HepG2 (cell line): Measurements from ENCODE around the gene POU6F2. TPM values are rescaled to one million over a fixed set of nuclear protein-coding genes. Genes with fewer than 3 reads are reported as not detected.
A peak's percentile ranks its signal among the peaks of the same experiment; 100 is the strongest.

Experiments used
- ATAC-seq: fragments of 200-7000 bp; cut with Tn5 transposase; 3 replicates; pipeline ENCODE4 v1.9.1; 2020; ENCODE audit warnings: mild to moderate bottlenecking, moderate library complexity
- BruUV-seq: library from RNA; stranded (reverse); fragments of 400-500 nt; replicated peaks from 2 replicates; lab custom pipeline; 2021; lab: Mats Ljungman, UMichigan
- CTCF ChIA-PET: fragments of 300-600 bp; formaldehyde crosslinking; extraction: SDS; loops from one replicate; lab custom pipeline; 2021; ENCODE audit warnings: low total read pairs, inconsistent platforms, low intra/inter-chr PET ratio; lab: Yijun Ruan, JAX
- POLR2A ChIA-PET: fragments of 350-600 bp; sonication (Branson Sonifier 250); formaldehyde crosslinking; loops from one replicate; lab custom pipeline; 2020; ENCODE audit warnings: antibody characterized with exemption, inconsistent platforms; lab: Yijun Ruan, JAX
- DNase-seq: peaks from one replicate; pipeline ENCODE4 v3.0.0-alpha.2; 2015; ENCODE audit warnings: low spot score
- FAIRE-seq: peaks from 3 replicates; lab custom pipeline; 2011; peaks lifted over from hg19 to GRCh38; lab: Jason Lieb, UNC
- H2AFZ ChIP-seq: one replicate; pipeline ENCODE4 v1.6.1; 2011; ENCODE audit warnings: low read length, inconsistent platforms
- H3K27ac ChIP-seq: fragments of 300-600 bp; 3 replicates; pipeline ENCODE4 v1.8.0; 2011; ENCODE audit warnings: mixed run types, mild to moderate bottlenecking, mixed read lengths, low read length, inconsistent platforms; ENCODE audit not compliant: insufficient read depth; ENCODE audit errors: extremely low read length
- H3K27me3 ChIP-seq, 2 experiments: fragments of 200-600 bp in 1 of 2; 2 replicates in 1 of 2; 3 replicates in 1 of 2; pipeline versions ENCODE4 v1.6.0 to v1.8.0; 2011; ENCODE audit warnings: low read length in 2 of 2, mild to moderate bottlenecking in 2 of 2, moderate library complexity in 2 of 2, inconsistent platforms in 1 of 2; ENCODE audit not compliant: insufficient read depth in 2 of 2, control insufficient read depth in 1 of 2
- H3K36me3 ChIP-seq, 2 experiments: fragments of 200-600 bp in 1 of 2; replicated peaks in 1 of 2; 2 replicates in 1 of 2; 3 replicates in 1 of 2; pipeline versions ENCODE4 v1.5.1 to v1.8.0; 2011; ENCODE audit warnings: low read length in 2 of 2, inconsistent platforms in 1 of 2; ENCODE audit not compliant: insufficient read depth in 2 of 2, control insufficient read depth in 1 of 2
- H3K4me1 ChIP-seq: 2 replicates; pipeline ENCODE4 v1.5.1; 2012; ENCODE audit warnings: low read length, inconsistent platforms; ENCODE audit not compliant: insufficient read depth
- H3K4me2 ChIP-seq: 2 replicates; pipeline ENCODE4 v1.6.0; 2011; ENCODE audit warnings: low read depth, low read length, inconsistent platforms
- H3K4me3 ChIP-seq, 3 experiments: fragments of 200-600 bp in 1 of 3; sonication (generic), shearing (Covaris generic) in 1 of 3; replicated peaks in 1 of 3; 2 replicates each; pipeline ENCODE4 v1.5.1; 2011 to 2016; ENCODE audit warnings: low read length in 3 of 3, inconsistent platforms in 2 of 3, low read depth in 2 of 3, mild to moderate bottlenecking in 2 of 3, control low read depth in 1 of 3, mixed read lengths in 1 of 3; ENCODE audit not compliant: insufficient read depth in 1 of 3
- H3K79me2 ChIP-seq: one replicate; pipeline ENCODE4 v1.6.1; 2011; ENCODE audit warnings: low read length, inconsistent platforms; ENCODE audit not compliant: insufficient read depth
- H3K9ac ChIP-seq: 2 replicates; pipeline ENCODE4 v1.6.0; 2011; ENCODE audit warnings: mild to moderate bottlenecking, low read depth, low read length, inconsistent platforms; ENCODE audit not compliant: insufficient read depth
- H3K9me3 ChIP-seq: 2 replicates; pipeline ENCODE4 v1.5.1; 2012; ENCODE audit warnings: mild to moderate bottlenecking, low read length
- H4K20me1 ChIP-seq: 2 replicates; pipeline ENCODE4 v1.6.0; 2011; ENCODE audit warnings: inconsistent platforms, mild to moderate bottlenecking, low read length, moderate library complexity; ENCODE audit not compliant: insufficient read depth
- MAFF ChIP-seq: IDR thresholded peaks from 2 replicates; pipeline ENCODE4 v1.6.1; 2011; ENCODE audit warnings: low read depth, low read length, improper control_type of control experiment
- MAFK ChIP-seq, 2 experiments: IDR thresholded peaks in 1 of 2; conservative IDR thresholded peaks in 1 of 2; 2 replicates each; pipeline ENCODE4 v1.6.1; 2011; ENCODE audit warnings: improper control_type of control experiment in 2 of 2, low read length in 2 of 2
- ZFP1 ChIP-seq: IDR thresholded peaks from 2 replicates; pipeline ENCODE4 v1.6.1; 2016
- WGBS: methylation state at CpG from one replicate; pipeline ENCODE4 v1.1.6; 2017; ENCODE audit warnings: low lambda C conversion rate; 5-methylcytosine and 5-hydroxymethylcytosine counted together
- in situ Hi-C: cut with HindIII; loops from 2 replicates; pipeline ENCODE4 v1.10.0; 2017; ENCODE audit warnings: low pct_unique_long_range_greater_than_20kb; ENCODE audit not compliant: extremely low pct_ligation_motif_present
- intact Hi-C: fragments of 100-400 bp; cut with micrococcal nuclease; formaldehyde crosslinking; loops from one replicate; pipeline ENCODE4 v1.10.0; 2022; ENCODE audit not compliant: unreplicated experiment
- polyA plus RNA-seq, 8 experiments: library from polyadenylated mRNA; depleted of rRNA in 3 of 8; stranded (reverse) in 7 of 8; unstranded in 1 of 8; fragments of >200 nt; fragmentation: Illumina TruSeq in 4 of 8; extraction: Trizol in 4 of 8; gene quantifications; 2 replicates each; pipeline versions ENCODE4 v1.2.1 to v1.2.3, GENCODE V29; 2011 to 2016; ENCODE audit warnings: low read depth in 4 of 8, missing spikeins in 1 of 8, mixed read lengths in 1 of 8; ENCODE audit not compliant: insufficient read depth in 1 of 8
- total RNA-seq, 5 experiments: library from RNA; depleted of rRNA; stranded (reverse); fragments of >200 nt; fragmentation: Illumina TruSeq; extraction: Trizol; gene quantifications; 2 replicates each; pipeline ENCODE4 v1.2.3, GENCODE V29; 2016; ENCODE audit warnings: low read depth in 1 of 5
- TF ChIP-seq, protein P1 (sequence below): sonication (generic); formaldehyde crosslinking; IDR thresholded peaks from 2 replicates; pipeline ENCODE4 v1.5.0; 2020; ENCODE audit warnings: mild to moderate bottlenecking, missing genetic modification reagents
- TF ChIP-seq, protein P2 (sequence below): sonication (generic); formaldehyde crosslinking; IDR thresholded peaks from 2 replicates; pipeline ENCODE4 v1.4.0; 2020; ENCODE audit warnings: missing genetic modification reagents

The POU6F2 gene
- total and polyA plus RNA-seq, 2 of the 13 experiments (the other 11 are each of a cell fraction or from before 2014, with no cell fraction given): not detected

DNA sequence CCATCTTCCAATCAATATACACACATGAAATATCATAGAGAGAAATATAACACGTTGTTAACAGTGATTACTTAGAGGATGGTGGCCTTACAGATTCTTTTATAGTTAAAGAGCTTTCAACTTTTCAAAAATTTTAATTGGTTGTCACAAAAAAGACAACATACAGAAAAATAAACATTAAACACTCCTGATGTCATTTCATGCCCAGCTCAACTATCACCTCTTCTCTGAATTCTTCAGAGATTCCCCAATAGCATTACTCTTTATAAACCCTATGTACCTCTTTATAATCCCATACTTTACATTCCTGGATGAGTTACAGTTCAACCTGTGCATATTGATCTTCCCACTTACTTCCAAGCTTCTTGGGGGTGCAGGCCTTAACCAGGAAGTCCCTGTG is 159.8 kb downstream of the POU6F2 start:
- Histone ChIP-seq H2AFZ (no peak overlapping the region), H3K9ac (no peak overlapping the region), H3K4me2 (no peak overlapping the region), H3K9me3 (peaks cover 3% of the 10 kb centered on the region; the same call in 1 of the 2 replicates), H3K4me3 (no peak overlapping the region), H3K27me3 (no peaks in the 10 kb centered on the region), H3K79me2 (no peaks in the 10 kb centered on the region), H3K27ac (no peak overlapping the region), H3K4me1 (no peaks in the 10 kb centered on the region), H4K20me1 (no peaks in the 10 kb centered on the region), H3K36me3 (no peaks in the 10 kb centered on the region)
- BruUV-seq: no TSS peak
- 0% methylated on average over 1 of the region's 1 CpG for WGBS
- ChIA-PET CTCF (no interaction called here), POLR2A (no interaction called here)
- TF ChIP-seq, protein P1, sequence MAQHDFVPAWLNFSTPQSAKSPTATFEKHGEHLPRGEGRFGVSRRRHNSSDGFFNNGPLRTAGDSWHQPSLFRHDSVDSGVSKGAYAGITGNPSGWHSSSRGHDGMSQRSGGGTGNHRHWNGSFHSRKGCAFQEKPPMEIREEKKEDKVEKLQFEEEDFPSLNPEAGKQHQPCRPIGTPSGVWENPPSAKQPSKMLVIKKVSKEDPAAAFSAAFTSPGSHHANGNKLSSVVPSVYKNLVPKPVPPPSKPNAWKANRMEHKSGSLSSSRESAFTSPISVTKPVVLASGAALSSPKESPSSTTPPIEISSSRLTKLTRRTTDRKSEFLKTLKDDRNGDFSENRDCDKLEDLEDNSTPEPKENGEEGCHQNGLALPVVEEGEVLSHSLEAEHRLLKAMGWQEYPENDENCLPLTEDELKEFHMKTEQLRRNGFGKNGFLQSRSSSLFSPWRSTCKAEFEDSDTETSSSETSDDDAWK: no peak
- peak; percentile 60; the same call in 1 of the 2 replicates for TF ChIP-seq ZFP1 (CRISPR knock-in tag)
- FAIRE-seq (no peak), DNase-seq (no peak), ATAC-seq (no peak)
- in situ Hi-C loops (no loop called here), intact Hi-C loops (no loop called here)

DNA sequence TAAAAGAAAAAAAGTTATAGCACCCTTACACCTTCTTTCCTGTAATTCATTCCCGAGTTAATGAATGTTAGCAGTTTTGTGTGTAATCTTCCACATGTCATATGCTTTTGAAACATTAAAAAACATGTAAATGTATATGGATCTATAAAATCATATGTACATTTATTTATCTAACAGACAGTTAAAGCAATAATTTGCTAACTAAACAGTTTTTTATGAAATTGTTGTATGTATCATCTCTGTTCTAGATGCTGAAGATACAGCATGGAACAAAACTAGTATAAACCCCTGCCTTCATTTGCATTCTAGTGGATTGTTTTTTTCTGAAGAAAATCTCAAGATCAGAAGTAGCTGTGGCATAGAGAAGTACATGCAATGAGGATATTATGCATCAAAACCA is 165.0 kb downstream of the POU6F2 start:
- FAIRE-seq (no peak), DNase-seq (no peak), ATAC-seq (no peak)
- WGBS: 0% methylated on average over 1 of the region's 1 CpG
- H3K9me3 ChIP-seq: peaks cover 2% of the 10 kb centered on the region; the same call in 1 of the 2 replicates
- H3K4me1 ChIP-seq: no peaks in the 10 kb centered on the region
- no peak overlapping the region for H3K9ac ChIP-seq
- H3K4me2 ChIP-seq: no peak overlapping the region
- POLR2A ChIA-PET: no interaction called here
- no peak overlapping the region for H3K4me3 ChIP-seq
- H2AFZ ChIP-seq: no peak overlapping the region
- in situ Hi-C loops: no loop called here
- no TSS peak for BruUV-seq
- H3K79me2 ChIP-seq: no peaks in the 10 kb centered on the region
- H3K27me3 ChIP-seq: no peaks in the 10 kb centered on the region
- no peak overlapping the region for H3K27ac ChIP-seq
- CTCF ChIA-PET: no interaction called here
- peak; percentile 6 to 57; a peak in 2 of 4 replicates for TF ChIP-seq MAFK (conservative IDR thresholded peaks at IDR 0.05 in 1 of 2, IDR thresholded peaks at IDR 0.05 in 1 of 2; ENCODE audit: low read length in 2 of 2)
- TF ChIP-seq, protein P2, sequence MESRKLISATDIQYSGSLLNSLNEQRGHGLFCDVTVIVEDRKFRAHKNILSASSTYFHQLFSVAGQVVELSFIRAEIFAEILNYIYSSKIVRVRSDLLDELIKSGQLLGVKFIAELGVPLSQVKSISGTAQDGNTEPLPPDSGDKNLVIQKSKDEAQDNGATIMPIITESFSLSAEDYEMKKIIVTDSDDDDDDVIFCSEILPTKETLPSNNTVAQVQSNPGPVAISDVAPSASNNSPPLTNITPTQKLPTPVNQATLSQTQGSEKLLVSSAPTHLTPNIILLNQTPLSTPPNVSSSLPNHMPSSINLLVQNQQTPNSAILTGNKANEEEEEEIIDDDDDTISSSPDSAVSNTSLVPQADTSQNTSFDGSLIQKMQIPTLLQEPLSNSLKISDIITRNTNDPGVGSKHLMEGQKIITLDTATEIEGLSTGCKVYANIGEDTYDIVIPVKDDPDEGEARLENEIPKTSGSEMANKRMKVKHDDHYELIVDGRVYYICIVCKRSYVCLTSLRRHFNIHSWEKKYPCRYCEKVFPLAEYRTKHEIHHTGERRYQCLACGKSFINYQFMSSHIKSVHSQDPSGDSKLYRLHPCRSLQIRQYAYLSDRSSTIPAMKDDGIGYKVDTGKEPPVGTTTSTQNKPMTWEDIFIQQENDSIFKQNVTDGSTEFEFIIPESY: no peak
- TF ChIP-seq MAFF: peak; percentile 18; the same call in 1 of the 2 replicates
- TF ChIP-seq, all 625 proteins: peak for 2
- Histone ChIP-seq H3K36me3 (no peaks in the 10 kb centered on the region), H4K20me1 (no peaks in the 10 kb centered on the region)
- intact Hi-C loops: no loop called here
